MCF 10A (cell line): ENCODE measurements around the gene SEC24C. TPM values are rescaled to one million over a fixed set of nuclear protein-coding genes. Genes with fewer than 3 reads are reported as not detected.

Experiments
- BruUV-seq: library from RNA; stranded (reverse); fragments of 400-500 nt; replicated peaks from 2 replicates; lab custom pipeline; 2021; lab: Mats Ljungman, UMichigan
- CTCF ChIA-PET: fragments of 300-600 bp; sonication (Branson Sonifier 250); formaldehyde crosslinking; extraction: SDS; loops from one replicate; lab custom pipeline; 2021; ENCODE audit warnings: antibody characterized with exemption, inconsistent platforms; lab: Yijun Ruan, JAX
- POLR2A ChIA-PET: fragments of 300-600, 350-650 bp; sonication (Branson Sonifier 250); formaldehyde crosslinking; extraction: SDS; loops from one replicate; lab custom pipeline; 2020; ENCODE audit warnings: antibody characterized with exemption, inconsistent platforms; lab: Yijun Ruan, JAX
- DNase-seq: peaks from one replicate; pipeline ENCODE4 v3.0.0-alpha.2; 2018; ENCODE audit not compliant: unreplicated experiment
- H3K27ac Mint-ChIP-seq: one replicate; pipeline ENCODE4 v1.8.0; 2022; ENCODE audit warnings: mild to moderate bottlenecking, low read depth, mixed read lengths; ENCODE audit not compliant: unreplicated experiment
- H3K27me3 Mint-ChIP-seq: one replicate; pipeline ENCODE4 v1.8.0; 2022; ENCODE audit warnings: mixed read lengths; ENCODE audit not compliant: insufficient read depth, unreplicated experiment
- H3K36me3 Mint-ChIP-seq: one replicate; pipeline ENCODE4 v1.8.0; 2022; ENCODE audit warnings: mild to moderate bottlenecking, moderate library complexity, mixed read lengths; ENCODE audit not compliant: insufficient read depth, unreplicated experiment
- H3K4me1 Mint-ChIP-seq: one replicate; pipeline ENCODE4 v1.8.0; 2022; ENCODE audit warnings: mixed read lengths; ENCODE audit not compliant: insufficient read depth, unreplicated experiment
- H3K4me3 Mint-ChIP-seq: one replicate; pipeline ENCODE4 v1.8.0; 2022; ENCODE audit warnings: mild to moderate bottlenecking, moderate library complexity, mixed read lengths; ENCODE audit not compliant: unreplicated experiment
- H3K9me3 Mint-ChIP-seq: one replicate; pipeline ENCODE4 v1.8.0; 2022; ENCODE audit warnings: mixed read lengths; ENCODE audit not compliant: unreplicated experiment
- intact Hi-C: fragments of 100-400 bp; cut with micrococcal nuclease; formaldehyde crosslinking; loops from 2 replicates; pipeline ENCODE4 v1.14.1; 2022
- total RNA-seq: library from RNA; stranded (reverse); gene quantifications from 2 replicates; pipeline ENCODE4 v1.2.3, GENCODE V29; 2022
- TF ChIP-seq, protein P1 (sequence below): fragments of 200-600 bp; IDR thresholded peaks from one replicate; pipeline ENCODE4 v1.8.0; 2022; ENCODE audit warnings: antibody characterized with exemption, mild to moderate bottlenecking; ENCODE audit not compliant: unreplicated experiment

SEC24C gene
- total RNA-seq, 1 experiment from 2014 or later: 78.0 TPM

DNA sequence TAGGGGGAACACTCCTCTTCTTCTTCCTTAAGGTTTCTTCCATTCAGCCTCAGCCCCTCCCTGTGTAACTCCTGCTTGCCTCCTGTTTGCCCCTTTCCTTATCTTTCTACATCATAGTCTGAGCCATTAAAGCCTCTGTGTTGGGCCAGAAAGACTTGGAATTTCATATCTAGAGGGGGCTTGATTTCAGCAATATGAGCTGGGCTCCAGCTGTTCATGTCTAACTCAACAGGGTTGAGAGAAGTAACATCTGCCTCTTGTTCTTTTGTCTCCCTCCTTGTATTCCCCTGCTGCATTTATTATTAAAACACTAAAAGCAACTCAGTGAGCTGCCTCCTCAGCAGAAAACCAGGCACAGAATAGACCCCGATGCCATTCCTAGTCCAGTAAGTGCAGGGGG is 17.6 kb downstream of the SEC24C start:
- peak overlapping the region; percentile 8 for H3K27ac Mint-ChIP-seq
- intact Hi-C loops: no loop called here
- no peaks in the 10 kb centered on the region for H3K27me3 Mint-ChIP-seq
- H3K4me1 Mint-ChIP-seq: peaks cover 23% of the 10 kb centered on the region
- no peak overlapping the region for H3K4me3 Mint-ChIP-seq
- H3K36me3 Mint-ChIP-seq: peaks cover 85% of the 10 kb centered on the region
- POLR2A ChIA-PET: interaction anchor here (0.7 to 2.9 kb wide), 3 partner anchors 9 to 18 kb away, joined by 3 to 28 read pairs (median 23); partner anchors contain the start of gene SEC24C
- CTCF ChIA-PET: no interaction called here
- TF ChIP-seq, protein P1, sequence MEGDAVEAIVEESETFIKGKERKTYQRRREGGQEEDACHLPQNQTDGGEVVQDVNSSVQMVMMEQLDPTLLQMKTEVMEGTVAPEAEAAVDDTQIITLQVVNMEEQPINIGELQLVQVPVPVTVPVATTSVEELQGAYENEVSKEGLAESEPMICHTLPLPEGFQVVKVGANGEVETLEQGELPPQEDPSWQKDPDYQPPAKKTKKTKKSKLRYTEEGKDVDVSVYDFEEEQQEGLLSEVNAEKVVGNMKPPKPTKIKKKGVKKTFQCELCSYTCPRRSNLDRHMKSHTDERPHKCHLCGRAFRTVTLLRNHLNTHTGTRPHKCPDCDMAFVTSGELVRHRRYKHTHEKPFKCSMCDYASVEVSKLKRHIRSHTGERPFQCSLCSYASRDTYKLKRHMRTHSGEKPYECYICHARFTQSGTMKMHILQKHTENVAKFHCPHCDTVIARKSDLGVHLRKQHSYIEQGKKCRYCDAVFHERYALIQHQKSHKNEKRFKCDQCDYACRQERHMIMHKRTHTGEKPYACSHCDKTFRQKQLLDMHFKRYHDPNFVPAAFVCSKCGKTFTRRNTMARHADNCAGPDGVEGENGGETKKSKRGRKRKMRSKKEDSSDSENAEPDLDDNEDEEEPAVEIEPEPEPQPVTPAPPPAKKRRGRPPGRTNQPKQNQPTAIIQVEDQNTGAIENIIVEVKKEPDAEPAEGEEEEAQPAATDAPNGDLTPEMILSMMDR: no peak
- DNase-seq: no peak
- BruUV-seq: no TSS peak
- H3K9me3 Mint-ChIP-seq: no peaks in the 10 kb centered on the region

DNA sequence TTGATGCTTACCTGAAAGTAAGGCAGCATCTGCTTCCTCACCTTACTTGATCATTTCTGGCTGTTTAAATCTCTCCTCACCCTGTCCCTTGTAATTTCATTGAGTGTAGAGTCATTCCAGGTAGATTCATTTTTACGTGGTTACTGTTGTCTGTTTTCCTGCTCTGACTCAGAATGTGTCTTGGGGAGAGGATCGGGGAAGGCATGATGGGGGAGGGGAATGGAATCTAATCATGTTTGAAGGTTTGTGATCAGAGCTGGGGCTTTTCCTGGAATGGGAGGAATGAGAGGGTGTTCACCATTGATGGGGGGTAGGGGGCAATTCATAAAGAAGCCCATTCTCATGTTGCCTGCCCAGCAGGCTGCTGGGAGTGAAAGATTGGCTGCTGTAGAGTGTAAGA is 18.7 kb downstream of the SEC24C start:
- no TSS peak for BruUV-seq
- peaks cover 79% of the 10 kb centered on the region for H3K36me3 Mint-ChIP-seq
- H3K27ac Mint-ChIP-seq: peak overlapping the region; percentile 8

DNA sequence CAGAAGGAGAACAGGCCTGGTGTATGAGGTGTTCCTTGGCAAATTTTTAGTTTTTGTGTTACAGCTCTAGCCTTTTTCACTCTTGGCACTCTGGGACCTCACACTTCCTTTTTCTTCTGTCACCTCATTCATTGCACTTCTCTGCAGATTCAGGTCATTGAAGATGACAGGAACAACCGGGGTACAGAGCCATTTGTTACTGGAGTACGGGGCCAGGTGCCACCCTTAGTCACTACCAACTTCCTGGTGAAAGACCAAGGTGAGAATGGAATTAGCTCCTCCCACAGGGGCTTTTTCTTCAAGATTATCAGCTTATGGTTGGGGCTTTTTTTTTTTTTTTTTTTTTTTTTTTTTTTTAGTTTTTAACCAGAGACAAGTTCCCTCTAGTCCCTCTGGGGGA is 19.2 kb downstream of the SEC24C start:
- POLR2A ChIA-PET: interaction anchor here (0.7 to 2.9 kb wide), 4 partner anchors 9 to 436 kb away, joined by 3 to 28 read pairs (median 14); partner anchors contain the start of genes CHCHD1 and SEC24C
- Mint-ChIP-seq H3K36me3 (peaks cover 79% of the 10 kb centered on the region), H3K9me3 (no peaks in the 10 kb centered on the region), H3K4me1 (peaks cover 23% of the 10 kb centered on the region), H3K27ac (peak overlapping the region; percentile 8), H3K4me3 (no peak overlapping the region), H3K27me3 (no peaks in the 10 kb centered on the region)
- CTCF ChIA-PET: no interaction called here
- intact Hi-C loops: no loop called here
- TF ChIP-seq, protein P1: no peak
- no peak for DNase-seq
- BruUV-seq: no TSS peak

More for the DNA sequence above, 18.7 kb downstream of the SEC24C start:
- Mint-ChIP-seq H3K27me3 (no peaks in the 10 kb centered on the region), H3K4me3 (peak overlapping the region; percentile 3), H3K4me1 (peaks cover 23% of the 10 kb centered on the region), H3K9me3 (no peaks in the 10 kb centered on the region)
- ChIA-PET CTCF (interaction anchor here (0.6 to 1.1 kb wide), 3 partner anchors 9 to 195 kb away, joined by 3 read pairs; a partner anchor contains a TSS), POLR2A (interaction anchor here (0.8 to 2.9 kb wide), 4 partner anchors 10 to 271 kb away, joined by 3 to 28 read pairs (median 13); partner anchors contain the start of genes CHCHD1 and SEC24C)
- intact Hi-C loops: no loop called here
- peak; percentile 36 for DNase-seq
- TF ChIP-seq, protein P1: no peak

DNA sequence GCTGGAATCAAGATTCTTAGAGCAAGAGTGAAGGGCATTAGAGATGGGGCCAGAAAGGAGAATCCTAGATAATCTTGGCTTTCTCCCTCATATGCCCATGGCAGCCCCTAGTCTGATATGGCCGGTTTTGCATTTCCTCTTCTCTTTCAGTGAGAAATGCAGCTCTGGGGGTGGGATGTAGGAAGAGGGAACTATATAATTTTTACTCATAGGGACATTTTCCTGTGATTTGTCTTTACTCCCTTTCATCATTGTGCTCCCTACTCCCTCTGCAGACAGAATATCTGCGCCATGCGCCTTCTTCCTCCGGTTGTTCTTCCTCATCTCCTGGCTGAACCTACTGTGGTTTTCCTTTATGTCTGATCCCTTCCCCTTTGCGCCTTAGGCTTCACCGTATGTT is 20.9 kb downstream of the SEC24C start:
- Mint-ChIP-seq H3K4me3 (no peak overlapping the region), H3K9me3 (no peaks in the 10 kb centered on the region), H3K27ac (no peak overlapping the region), H3K27me3 (no peaks in the 10 kb centered on the region), H3K4me1 (peaks cover 23% of the 10 kb centered on the region), H3K36me3 (peaks cover 81% of the 10 kb centered on the region)
- POLR2A ChIA-PET: no interaction called here
- BruUV-seq: no TSS peak
- DNase-seq: no peak
- TF ChIP-seq, protein P1: no peak
- CTCF ChIA-PET: interaction anchor here (0.6 to 1.2 kb wide), 3 partner anchors 9 to 21 kb away, joined by 3 to 5 read pairs (median 3); no protein-coding TSS in a partner anchor
- intact Hi-C loops: no loop called here
